ENCODE results near the gene PRKD2.

The PRKD2 gene

GRCh38 chr19:46746281-46747057 lies 29.6 kb upstream of the PRKD2 start, which contains the start of gene STRN4:
TSS of gene STRN4 (minus strand) at chr19:46746450. CDS start at chr19:46746430, 20 bp downstream.
- Histone ChIP-seq H3K4me1 (ENCODE audit: insufficient read depth, low read length) (peaks cover 36% of the 10 kb centered on the region), H4K20me1 (ENCODE audit: insufficient read depth, low read length) (peaks cover 39% of the 10 kb centered on the region), H3K27ac (ENCODE audit: low read length) (peak within 1 kb of the TSS; percentile 87), H3K4me3 (ENCODE audit: low read depth in 1 of 2, low read length in 2 of 2) (peak within 1 kb of the TSS; percentile 86 to 95), H3K36me3 (ENCODE audit: insufficient read depth, low read length) (peaks cover 32% of the 10 kb centered on the region), H3K27me3 (ENCODE audit: insufficient read depth, low read length, poor library complexity) (no peaks in the 10 kb centered on the region), H3K4me2 (ENCODE audit: insufficient read depth, low read length) (peak within 1 kb of the TSS; percentile 96), H3K9ac (ENCODE audit: low read depth, low read length) (peak within 1 kb of the TSS; percentile 95), H3K79me2 (ENCODE audit: insufficient read depth, low read length) (peaks cover 59% of the 10 kb centered on the region), H3K9me3 (ENCODE audit: insufficient read depth, low read length, severe bottlenecking) (no peaks in the 10 kb centered on the region), H2AFZ (ENCODE audit: low read depth, low read length) (peak within 1 kb of the TSS; percentile 92)
- DNase-seq, result peak; percentile 70
- ATAC-seq (ENCODE audit: insufficient read depth, low read depth), result peak; percentile 68
- TF ChIP-seq CTCF (IDR thresholded peaks at IDR 0.05; ENCODE audit: borderline replicate concordance, extremely low read depth, low read length, poor library complexity, severe bottlenecking), result no peak
- TF ChIP-seq EZH2 (IDR thresholded peaks at IDR 0.05; ENCODE audit: borderline replicate concordance, low read depth, low read length, severe bottlenecking), result no peak

GRCh38 chr19:46745521-46746280 lies 28.8 kb upstream of the PRKD2 start, which contains the start of gene FKRP:
TSS of gene FKRP (plus strand) at chr19:46746057. CDS start at chr19:46755451, 9,394 bp downstream.
- Histone ChIP-seq H2AFZ (ENCODE audit: low read depth, low read length) (peak within 1 kb of the TSS; percentile 92), H3K4me2 (ENCODE audit: insufficient read depth, low read length) (peak within 1 kb of the TSS; percentile 96), H3K9me3 (ENCODE audit: insufficient read depth, low read length, severe bottlenecking) (no peaks in the 10 kb centered on the region), H3K79me2 (ENCODE audit: insufficient read depth, low read length) (peaks cover 67% of the 10 kb centered on the region), H3K27ac (ENCODE audit: low read length) (peak within 1 kb of the TSS; percentile 87), H3K36me3 (ENCODE audit: insufficient read depth, low read length) (peaks cover 39% of the 10 kb centered on the region), H4K20me1 (ENCODE audit: insufficient read depth, low read length) (peaks cover 46% of the 10 kb centered on the region), H3K4me1 (ENCODE audit: insufficient read depth, low read length) (peaks cover 36% of the 10 kb centered on the region), H3K27me3 (ENCODE audit: insufficient read depth, low read length, poor library complexity) (no peaks in the 10 kb centered on the region), H3K9ac (ENCODE audit: low read depth, low read length) (peak within 1 kb of the TSS; percentile 95), H3K4me3 (ENCODE audit: low read depth in 1 of 2, low read length in 2 of 2) (peak within 1 kb of the TSS; percentile 86 to 95)
- peak; percentile 67 for ATAC-seq (ENCODE audit: insufficient read depth, low read depth)
- DNase-seq, result peak; percentile 39
- TF ChIP-seq EZH2 (IDR thresholded peaks at IDR 0.05; ENCODE audit: borderline replicate concordance, low read depth, low read length, severe bottlenecking), result no peak
- no peak for TF ChIP-seq CTCF (IDR thresholded peaks at IDR 0.05; ENCODE audit: borderline replicate concordance, extremely low read depth, low read length, poor library complexity, severe bottlenecking)

GRCh38 chr19:46745030-46745429 lies 28.1 kb upstream of the PRKD2 start:
- Histone ChIP-seq H3K9ac (ENCODE audit: low read depth, low read length) (peak overlapping the region; percentile 95), H4K20me1 (ENCODE audit: insufficient read depth, low read length) (peaks cover 52% of the 10 kb centered on the region), H3K36me3 (ENCODE audit: insufficient read depth, low read length) (peaks cover 46% of the 10 kb centered on the region), H2AFZ (ENCODE audit: low read depth, low read length) (no peak overlapping the region), H3K79me2 (ENCODE audit: insufficient read depth, low read length) (peaks cover 73% of the 10 kb centered on the region), H3K27ac (ENCODE audit: low read length) (peak overlapping the region; percentile 85), H3K27me3 (ENCODE audit: insufficient read depth, low read length, poor library complexity) (no peaks in the 10 kb centered on the region), H3K4me2 (ENCODE audit: insufficient read depth, low read length) (peak overlapping the region; percentile 93), H3K4me1 (ENCODE audit: insufficient read depth, low read length) (peaks cover 41% of the 10 kb centered on the region), H3K4me3 (ENCODE audit: low read depth in 1 of 2, low read length in 2 of 2) (peak overlapping the region; percentile 86 to 95), H3K9me3 (ENCODE audit: insufficient read depth, low read length, severe bottlenecking) (no peaks in the 10 kb centered on the region)
- DNase-seq (no peak), ATAC-seq (ENCODE audit: insufficient read depth, low read depth) (no peak)
- no peak for TF ChIP-seq EZH2 (IDR thresholded peaks at IDR 0.05; ENCODE audit: borderline replicate concordance, low read depth, low read length, severe bottlenecking)
- TF ChIP-seq CTCF (IDR thresholded peaks at IDR 0.05; ENCODE audit: borderline replicate concordance, extremely low read depth, low read length, poor library complexity, severe bottlenecking), result no peak

Data from DND-41 (cell line).